ENCODE data around the gene CBX3.
A peak's percentile ranks its signal among the peaks of the same experiment; 100 is the strongest.
"Not testable (repeated sequence)": the region's sequence is repeated elsewhere in the genome, so short reads cannot be mapped to it uniquely, and the experiment has no call there.

The CBX3 gene

DNA sequence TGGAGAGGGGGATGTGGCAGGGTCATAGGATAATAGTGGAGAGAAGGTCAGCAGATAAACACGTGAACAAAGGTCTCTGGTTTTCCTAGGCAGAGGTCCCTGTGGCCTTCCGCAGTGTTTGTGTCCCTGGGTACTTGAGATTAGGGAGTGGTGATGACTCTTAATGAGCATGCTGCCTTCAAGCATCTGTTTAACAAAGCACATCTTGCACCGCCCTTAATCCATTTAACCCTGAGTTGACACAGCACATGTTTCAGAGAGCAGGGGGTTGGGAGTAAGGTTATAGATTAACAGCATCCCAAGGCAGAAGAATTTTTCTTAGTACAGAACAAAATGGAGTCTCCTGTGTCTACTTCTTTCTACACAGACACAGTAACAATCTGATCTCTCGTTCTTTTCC is 25.6 kb upstream of the CBX3 start:
- H3K9me3 ChIP-seq (ENCODE audit: control insufficient read depth, low read length); H3K9ac ChIP-seq (ENCODE audit: low read length); DNase-seq (ENCODE audit: low read depth); H3K36me3 ChIP-seq (ENCODE audit: control insufficient read depth, insufficient read depth, low read length, severe bottlenecking); H3K4me3 ChIP-seq (ENCODE audit: low read length); H3K4me1 ChIP-seq (ENCODE audit: control insufficient read depth, insufficient read depth, low read length); H3K27me3 ChIP-seq (replicated peaks; ENCODE audit: control insufficient read depth, insufficient read depth, low read length): not testable (repeated sequence)

DNA sequence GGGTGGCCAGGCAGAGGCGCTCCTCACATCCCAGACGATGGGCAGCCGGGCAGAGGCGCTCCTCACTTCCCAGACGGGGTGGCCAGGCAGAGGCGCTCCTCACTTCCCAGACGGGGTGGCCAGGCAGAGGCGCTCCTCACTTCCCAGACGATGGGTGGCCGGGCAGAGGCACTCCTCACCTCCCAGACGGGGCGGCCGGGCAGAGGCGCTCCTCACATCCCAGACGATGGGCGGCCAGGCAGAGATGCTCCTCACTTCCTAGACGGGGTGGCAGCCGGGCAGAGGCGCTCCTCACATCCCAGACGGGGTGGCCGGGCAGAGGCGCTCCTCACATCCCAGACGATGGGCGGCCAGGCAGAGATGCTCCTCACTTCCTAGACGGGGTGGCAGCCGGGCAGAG is 24.8 kb upstream of the CBX3 start:
- H3K4me1 ChIP-seq (ENCODE audit: control insufficient read depth, insufficient read depth, low read length); H3K9me3 ChIP-seq (ENCODE audit: control insufficient read depth, low read length); H3K27me3 ChIP-seq (replicated peaks; ENCODE audit: control insufficient read depth, insufficient read depth, low read length); DNase-seq (ENCODE audit: low read depth); H3K36me3 ChIP-seq (ENCODE audit: control insufficient read depth, insufficient read depth, low read length, severe bottlenecking); H3K4me3 ChIP-seq (ENCODE audit: low read length); H3K9ac ChIP-seq (ENCODE audit: low read length): not testable (repeated sequence)

DNA sequence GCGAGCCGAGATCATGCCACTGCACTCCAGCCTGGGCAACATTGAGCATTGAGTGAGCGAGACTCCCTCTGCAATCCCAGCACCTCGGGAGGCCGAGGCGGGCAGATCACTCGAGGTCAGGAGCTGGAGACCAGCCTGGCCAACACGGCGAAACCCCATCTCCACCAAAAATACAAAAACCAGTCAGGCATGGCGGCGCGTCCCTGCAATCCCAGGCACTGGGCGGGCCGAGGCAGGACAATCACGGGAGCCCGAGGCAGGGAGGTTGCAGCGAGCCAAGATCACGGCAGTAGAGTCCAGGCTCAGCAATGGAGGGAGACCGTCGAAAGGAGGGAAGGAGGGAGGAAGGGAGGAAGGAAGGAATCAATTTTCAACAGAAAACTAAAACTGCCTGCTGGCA is 24.3 kb upstream of the CBX3 start:
- not testable (repeated sequence) for DNase-seq (ENCODE audit: low read depth); H3K27me3 ChIP-seq (replicated peaks; ENCODE audit: control insufficient read depth, insufficient read depth, low read length); H3K4me3 ChIP-seq (ENCODE audit: low read length); H3K36me3 ChIP-seq (ENCODE audit: control insufficient read depth, insufficient read depth, low read length, severe bottlenecking); H3K4me1 ChIP-seq (ENCODE audit: control insufficient read depth, insufficient read depth, low read length); H3K9me3 ChIP-seq (ENCODE audit: control insufficient read depth, low read length); H3K9ac ChIP-seq (ENCODE audit: low read length)

DNA sequence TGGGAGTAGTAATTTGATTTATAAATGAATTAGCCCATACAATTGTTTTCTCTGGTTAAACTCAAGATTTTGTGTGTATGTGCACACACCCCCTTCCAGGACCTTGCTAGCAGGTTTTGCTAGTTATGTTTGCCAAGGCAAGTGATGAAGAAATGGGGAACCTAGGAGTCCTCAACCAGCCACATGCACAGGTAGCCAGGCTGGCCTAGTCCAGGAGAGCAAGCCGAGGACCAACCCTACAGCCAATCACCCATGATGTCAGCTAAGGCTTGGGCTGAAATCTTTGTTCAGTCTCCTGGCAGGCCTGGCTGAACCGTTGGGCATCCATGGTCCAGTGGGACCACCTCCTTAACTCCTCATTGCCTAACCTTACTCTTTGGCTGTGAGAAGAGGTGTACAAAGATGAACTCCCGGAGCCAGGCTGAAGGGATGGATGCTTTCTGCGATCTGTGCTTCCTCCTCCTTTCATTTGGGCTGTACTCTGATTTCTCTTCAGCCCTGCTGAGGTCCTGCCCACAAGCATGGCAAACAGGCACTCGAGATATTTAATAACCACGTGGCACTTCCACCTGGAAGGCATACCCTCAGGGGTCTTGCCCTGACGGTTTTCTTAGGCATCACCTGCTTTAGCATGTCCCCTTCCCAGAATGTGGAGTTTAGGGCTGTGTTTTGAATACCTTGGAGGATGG is 23.1 kb upstream of the CBX3 start:
- H3K27me3 ChIP-seq (replicated peaks; ENCODE audit: control insufficient read depth, insufficient read depth, low read length), result no peaks in the 10 kb centered on the region
- no peak overlapping the region for H3K4me3 ChIP-seq (ENCODE audit: low read length)
- no peak overlapping the region for H3K9ac ChIP-seq (ENCODE audit: low read length)
- DNase-seq (ENCODE audit: low read depth), result no peak
- no peaks in the 10 kb centered on the region for H3K36me3 ChIP-seq (ENCODE audit: control insufficient read depth, insufficient read depth, low read length, severe bottlenecking)
- H3K9me3 ChIP-seq (ENCODE audit: control insufficient read depth, low read length), result no peaks in the 10 kb centered on the region
- peaks cover 3% of the 10 kb centered on the region for H3K4me1 ChIP-seq (ENCODE audit: control insufficient read depth, insufficient read depth, low read length)

DNA sequence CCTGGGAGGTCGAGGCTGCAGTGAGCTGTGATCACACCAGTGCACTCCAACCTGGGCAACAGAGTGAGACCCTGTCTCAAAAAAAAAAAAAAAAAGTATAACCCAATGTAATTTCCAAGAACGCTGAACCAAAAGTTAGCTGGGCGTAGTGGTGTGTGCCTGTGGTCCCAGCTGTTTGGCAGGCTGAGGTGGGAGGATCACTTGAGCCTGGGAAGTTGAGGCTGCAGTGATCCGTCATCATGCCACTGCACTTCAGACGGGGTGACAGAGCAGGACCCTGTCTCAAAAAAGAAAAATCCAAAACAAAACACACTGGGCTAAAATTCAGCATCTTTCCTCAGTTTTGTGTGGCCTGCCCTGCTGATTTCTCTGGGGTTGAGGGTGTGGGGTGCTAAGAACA is 22.1 kb upstream of the CBX3 start:
- DNase-seq (ENCODE audit: low read depth), result no peak
- Histone ChIP-seq H3K36me3 (ENCODE audit: control insufficient read depth, insufficient read depth, low read length, severe bottlenecking) (no peaks in the 10 kb centered on the region), H3K27me3 (replicated peaks; ENCODE audit: control insufficient read depth, insufficient read depth, low read length) (no peaks in the 10 kb centered on the region), H3K9ac (ENCODE audit: low read length) (no peak overlapping the region), H3K4me3 (ENCODE audit: low read length) (no peak overlapping the region), H3K9me3 (ENCODE audit: control insufficient read depth, low read length) (no peaks in the 10 kb centered on the region), H3K4me1 (ENCODE audit: control insufficient read depth, insufficient read depth, low read length) (peaks cover 13% of the 10 kb centered on the region)

DNA sequence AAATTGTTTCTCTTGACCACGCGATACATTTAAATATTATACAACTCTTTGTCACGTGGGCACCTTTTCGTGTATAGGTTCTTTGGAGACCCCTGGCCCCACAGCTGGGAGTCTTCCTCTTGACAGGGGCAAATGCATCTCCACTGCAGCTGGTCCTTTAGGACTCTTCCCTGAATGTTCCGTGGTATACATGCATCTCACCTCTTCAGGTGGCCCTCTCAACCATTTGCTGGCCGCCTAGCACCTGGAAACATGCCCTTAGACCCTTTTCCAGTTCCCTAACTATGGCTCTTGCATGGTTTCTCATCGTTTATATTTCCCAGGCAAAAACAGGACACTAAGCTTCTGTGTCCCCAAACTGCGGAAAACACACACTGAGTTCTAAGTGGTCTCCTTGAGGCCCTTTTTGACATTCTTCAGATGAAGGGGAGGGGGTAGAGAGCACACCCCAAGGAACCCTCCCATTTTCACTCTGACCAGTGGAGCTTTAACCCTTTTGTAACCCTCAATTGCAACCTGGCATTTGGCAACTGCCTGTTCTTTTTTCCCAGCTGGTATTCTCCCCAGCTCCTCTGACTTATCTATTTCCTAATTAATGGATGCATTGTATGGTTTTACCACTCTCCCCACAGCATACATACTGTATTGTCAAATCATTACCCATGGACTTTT is 21.6 kb upstream of the CBX3 start:
- Histone ChIP-seq H3K4me1 (ENCODE audit: control insufficient read depth, insufficient read depth, low read length) (peaks cover 15% of the 10 kb centered on the region), H3K4me3 (ENCODE audit: low read length) (no peak overlapping the region), H3K9ac (ENCODE audit: low read length) (no peak overlapping the region), H3K36me3 (ENCODE audit: control insufficient read depth, insufficient read depth, low read length, severe bottlenecking) (peaks cover under 1% of the 10 kb centered on the region), H3K27me3 (replicated peaks; ENCODE audit: control insufficient read depth, insufficient read depth, low read length) (no peaks in the 10 kb centered on the region), H3K9me3 (ENCODE audit: control insufficient read depth, low read length) (no peaks in the 10 kb centered on the region)
- no peak for DNase-seq (ENCODE audit: low read depth)

DNA sequence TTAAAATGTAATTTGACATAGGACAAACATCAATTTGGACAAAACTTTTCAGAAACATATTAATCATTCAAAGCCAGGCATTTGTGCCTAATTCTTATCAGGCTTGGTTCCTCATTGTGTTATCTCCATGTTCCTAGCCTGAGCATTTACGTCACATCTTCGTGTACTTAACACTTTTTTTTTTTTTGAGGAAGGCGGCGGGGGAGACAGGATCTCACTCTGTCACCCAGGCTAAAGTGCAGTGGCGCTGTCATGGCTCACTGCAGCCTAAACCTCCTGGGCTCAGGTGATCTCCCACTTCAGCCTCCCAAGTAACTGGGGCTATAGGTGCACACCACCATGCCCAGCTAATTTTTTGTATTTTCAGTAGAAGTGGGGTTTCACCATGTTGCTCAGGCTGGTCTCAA is 20.8 kb upstream of the CBX3 start:
- Histone ChIP-seq H3K36me3 (ENCODE audit: control insufficient read depth, insufficient read depth, low read length, severe bottlenecking) (peaks cover 5% of the 10 kb centered on the region), H3K27me3 (replicated peaks; ENCODE audit: control insufficient read depth, insufficient read depth, low read length) (no peaks in the 10 kb centered on the region), H3K4me1 (ENCODE audit: control insufficient read depth, insufficient read depth, low read length) (peaks cover 20% of the 10 kb centered on the region), H3K4me3 (ENCODE audit: low read length) (no peak overlapping the region), H3K9me3 (ENCODE audit: control insufficient read depth, low read length) (no peaks in the 10 kb centered on the region), H3K9ac (ENCODE audit: low read length) (no peak overlapping the region)
- no peak for DNase-seq (ENCODE audit: low read depth)

DNA sequence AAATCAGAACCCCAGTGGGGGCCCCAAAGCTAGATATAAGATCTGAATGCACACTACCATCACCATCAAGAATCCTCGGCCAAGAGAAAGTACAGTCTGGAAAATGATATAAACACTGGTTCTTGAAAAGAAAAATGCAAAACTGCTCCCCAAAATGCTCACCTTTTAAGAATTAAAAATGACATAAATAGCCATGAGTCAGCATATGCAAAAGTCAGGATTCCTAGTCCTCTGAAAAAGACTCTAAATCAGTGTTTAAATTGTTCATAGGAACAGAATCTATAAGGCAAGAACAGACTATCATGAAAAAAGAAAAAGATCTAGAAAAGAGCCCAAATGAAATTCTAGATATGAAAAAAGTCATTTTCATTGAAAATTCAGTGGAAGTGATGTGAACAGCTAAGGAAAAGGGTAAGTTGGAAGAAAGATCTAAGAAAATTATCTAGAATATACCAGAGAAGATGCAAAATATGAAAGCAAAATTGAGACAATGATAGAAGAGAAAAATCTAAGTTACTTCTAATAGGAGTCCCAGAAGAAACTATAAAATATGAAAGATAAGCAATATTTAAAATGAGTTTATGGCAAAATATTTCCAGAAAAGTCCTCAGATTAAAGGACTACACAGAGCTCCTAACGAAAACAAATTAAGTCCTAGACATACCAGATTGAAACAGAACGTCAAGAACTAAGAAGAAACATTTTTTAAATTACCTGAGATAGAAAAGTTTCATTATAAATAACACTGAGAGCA is 19.9 kb upstream of the CBX3 start:
- no peak for DNase-seq (ENCODE audit: low read depth)
- Histone ChIP-seq H3K9me3 (ENCODE audit: control insufficient read depth, low read length) (no peaks in the 10 kb centered on the region), H3K9ac (ENCODE audit: low read length) (no peak overlapping the region), H3K4me1 (ENCODE audit: control insufficient read depth, insufficient read depth, low read length) (peaks cover 24% of the 10 kb centered on the region), H3K36me3 (ENCODE audit: control insufficient read depth, insufficient read depth, low read length, severe bottlenecking) (peaks cover 10% of the 10 kb centered on the region), H3K4me3 (ENCODE audit: low read length) (no peak overlapping the region), H3K27me3 (replicated peaks; ENCODE audit: control insufficient read depth, insufficient read depth, low read length) (no peaks in the 10 kb centered on the region)

DNA sequence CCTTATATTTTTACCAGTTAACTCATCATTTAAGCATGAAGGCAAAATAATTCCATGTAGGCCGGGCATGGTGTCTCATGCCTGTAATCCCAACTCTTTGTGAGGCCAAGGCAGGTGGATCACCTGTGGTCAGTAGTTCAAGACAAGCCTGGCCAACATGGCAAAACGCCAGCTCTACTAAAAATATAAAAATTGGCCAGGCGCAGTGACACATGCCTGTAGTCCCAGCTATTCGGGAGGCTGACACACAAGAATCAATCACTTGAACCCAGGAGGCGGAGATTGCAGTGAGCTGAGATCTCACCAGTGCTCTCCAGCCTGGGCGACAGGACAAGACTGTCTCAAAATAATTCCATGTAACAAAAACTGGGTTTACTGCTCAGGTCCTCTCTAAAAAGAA is 19.3 kb upstream of the CBX3 start:
- DNase-seq (ENCODE audit: low read depth), result no peak
- Histone ChIP-seq H3K4me1 (ENCODE audit: control insufficient read depth, insufficient read depth, low read length) (peaks cover 30% of the 10 kb centered on the region), H3K27me3 (replicated peaks; ENCODE audit: control insufficient read depth, insufficient read depth, low read length) (no peaks in the 10 kb centered on the region), H3K9ac (ENCODE audit: low read length) (no peak overlapping the region), H3K9me3 (ENCODE audit: control insufficient read depth, low read length) (no peaks in the 10 kb centered on the region), H3K4me3 (ENCODE audit: low read length) (no peak overlapping the region), H3K36me3 (ENCODE audit: control insufficient read depth, insufficient read depth, low read length, severe bottlenecking) (peaks cover 12% of the 10 kb centered on the region)

DNA sequence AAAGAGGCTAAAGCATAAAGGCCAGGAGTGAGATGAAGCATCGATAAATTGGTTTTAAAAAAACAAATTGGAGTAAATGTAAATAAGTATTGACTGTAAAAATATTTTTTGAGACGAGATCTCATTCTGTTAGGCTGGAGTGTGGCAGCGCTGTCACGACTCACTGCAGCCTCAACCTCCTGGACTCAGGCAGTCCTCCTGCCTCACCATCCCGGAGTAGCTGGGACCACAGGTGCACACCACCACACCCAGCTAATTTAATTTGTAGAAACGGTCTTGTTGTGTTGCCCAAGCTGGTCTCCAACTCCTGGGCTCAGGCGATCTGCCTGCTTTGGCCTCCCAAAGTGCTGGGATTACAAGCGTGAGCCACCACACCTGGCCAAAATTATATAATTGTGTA is 18.8 kb upstream of the CBX3 start:
- DNase-seq (ENCODE audit: low read depth), result no peak
- Histone ChIP-seq H3K4me1 (ENCODE audit: control insufficient read depth, insufficient read depth, low read length) (peaks cover 35% of the 10 kb centered on the region), H3K27me3 (replicated peaks; ENCODE audit: control insufficient read depth, insufficient read depth, low read length) (no peaks in the 10 kb centered on the region), H3K9me3 (ENCODE audit: control insufficient read depth, low read length) (no peaks in the 10 kb centered on the region), H3K4me3 (ENCODE audit: low read length) (no peak overlapping the region), H3K9ac (ENCODE audit: low read length) (no peak overlapping the region), H3K36me3 (ENCODE audit: control insufficient read depth, insufficient read depth, low read length, severe bottlenecking) (peaks cover 16% of the 10 kb centered on the region)

DNA sequence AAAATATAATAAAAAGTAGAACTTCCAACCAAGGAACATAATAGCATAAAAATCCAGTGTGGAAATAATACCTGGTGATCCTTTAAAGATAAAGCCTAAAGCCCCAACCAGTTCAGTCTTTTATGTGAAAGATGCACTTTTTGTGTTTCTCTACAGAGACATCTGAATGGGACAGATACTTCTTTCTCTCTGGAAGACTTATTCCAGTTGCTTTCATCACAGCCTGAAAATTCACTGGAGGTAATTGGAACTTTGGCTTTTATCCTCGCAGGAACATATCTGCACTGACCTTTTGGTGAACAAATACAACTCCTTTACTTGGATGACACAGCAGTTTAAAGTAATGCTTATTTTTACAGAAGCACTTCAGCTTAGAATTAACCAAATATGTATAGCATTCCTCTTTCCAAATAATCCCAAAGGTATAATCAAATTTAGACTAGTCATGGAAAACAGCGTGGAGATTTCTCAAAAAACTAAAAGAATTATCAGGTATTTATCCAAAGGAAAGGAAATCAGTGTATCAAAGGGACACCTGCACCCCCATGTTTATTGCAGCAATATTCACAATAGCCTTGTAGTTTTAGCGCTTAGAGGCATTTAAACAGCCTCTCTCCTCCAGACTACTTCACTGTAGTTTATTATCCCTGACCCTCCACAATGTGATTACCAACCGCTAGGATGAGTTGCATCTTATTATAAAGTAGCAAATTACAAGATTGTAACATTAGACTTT is 17.8 kb upstream of the CBX3 start:
- Histone ChIP-seq H3K4me1 (ENCODE audit: control insufficient read depth, insufficient read depth, low read length) (peaks cover 42% of the 10 kb centered on the region), H3K9me3 (ENCODE audit: control insufficient read depth, low read length) (no peaks in the 10 kb centered on the region), H3K27me3 (replicated peaks; ENCODE audit: control insufficient read depth, insufficient read depth, low read length) (no peaks in the 10 kb centered on the region), H3K4me3 (ENCODE audit: low read length) (no peak overlapping the region), H3K36me3 (ENCODE audit: control insufficient read depth, insufficient read depth, low read length, severe bottlenecking) (peaks cover 26% of the 10 kb centered on the region), H3K9ac (ENCODE audit: low read length) (peak overlapping the region; percentile 5)
- DNase-seq (ENCODE audit: low read depth), result no peak
